Activated B cell treated with CpG ODN at 0.5 μM for 24 hours (primary cell): Measurements from ENCODE around the gene IL16. TPM values are rescaled to one million over a fixed set of nuclear protein-coding genes. Genes with fewer than 3 reads are reported as not detected.
A peak's percentile ranks its signal among the peaks of the same experiment; 100 is the strongest.

Experiments
- ATAC-seq: fragments of 200-7000 bp; cut with Tn5 transposase; one replicate; pipeline ENCODE4 v1.10.0; 2021; ENCODE audit warnings: low read depth, mild to moderate bottlenecking, moderate library complexity
- CTCF ChIA-PET: fragments of 350-600 bp; sonication (Branson Sonifier 250); formaldehyde crosslinking; loops from one replicate; lab custom pipeline; 2021; ENCODE audit warnings: antibody characterized with exemption; lab: Charles Lee
- POLR2A ChIA-PET: fragments of 350-600 bp; sonication (Branson Sonifier 250); formaldehyde crosslinking; loops from one replicate; lab custom pipeline; 2021; ENCODE audit warnings: antibody characterized with exemption; lab: Charles Lee
- DNase-seq: peaks from one replicate; pipeline ENCODE4 v3.0.0; 2022
- H3K27ac Mint-ChIP-seq: one replicate; pipeline ENCODE4 v1.8.0; 2020; ENCODE audit warnings: mixed read lengths
- H3K27me3 Mint-ChIP-seq: one replicate; pipeline ENCODE4 v1.8.0; 2021; ENCODE audit warnings: mixed read lengths
- H3K36me3 Mint-ChIP-seq: one replicate; pipeline ENCODE4 v1.8.0; 2021; ENCODE audit warnings: low read depth, mixed read lengths
- H3K4me1 Mint-ChIP-seq: one replicate; pipeline ENCODE4 v1.8.0; 2021; ENCODE audit warnings: mixed read lengths
- H3K4me3 Mint-ChIP-seq: one replicate; pipeline ENCODE4 v1.8.0; 2020; ENCODE audit warnings: mild to moderate bottlenecking, mixed read lengths
- H3K9me3 Mint-ChIP-seq: one replicate; pipeline ENCODE4 v1.8.0; 2020; ENCODE audit warnings: mixed read lengths
- CTCF ChIP-seq: fragments of 200-600 bp; IDR thresholded peaks from one replicate; pipeline ENCODE4 v1.8.0; 2022; ENCODE audit warnings: antibody characterized with exemption, mild to moderate bottlenecking
- intact Hi-C: fragments of 100-400 bp; cut with micrococcal nuclease; formaldehyde crosslinking; loops from one replicate; pipeline ENCODE4 v1.15.1; 2024
- total RNA-seq: library from RNA; stranded (reverse); gene quantifications from 2 replicates; pipeline ENCODE4 v1.2.3, GENCODE V29; 2022

Gene IL16
- total RNA-seq, 1 donor from 2014 or later, result 206 TPM

- POLR2A ChIA-PET, result no interaction called here
- Mint-ChIP-seq H3K9me3 (no peaks in the 10 kb centered on the region), H3K36me3 (no peaks in the 10 kb centered on the region), H3K27me3 (peaks cover 24% of the 10 kb centered on the region), H3K4me3 (no peak overlapping the region), H3K27ac (no peak overlapping the region), H3K4me1 (peaks cover 6% of the 10 kb centered on the region)
- intact Hi-C loops, result no loop called here
- DNase-seq (no peak), ATAC-seq (no peak)
- no peak for TF ChIP-seq CTCF
- CTCF ChIA-PET, result interaction anchor here (3.2 kb wide), 1 partner anchor 104 kb away, joined by 10 read pairs; no protein-coding TSS in a partner anchor
Measured at GRCh38 chr15:81161160-81161673, 35.5 kb upstream of the IL16 start.

- H3K27ac Mint-ChIP-seq, result no peak overlapping the region
- no peaks in the 10 kb centered on the region for H3K36me3 Mint-ChIP-seq
- no peak for DNase-seq
- no peak overlapping the region for H3K4me3 Mint-ChIP-seq
- no peak for ATAC-seq
- intact Hi-C loops, result no loop called here
- ChIA-PET POLR2A (no interaction called here), CTCF (interaction anchor here (3.2 kb wide), 1 partner anchor 104 kb away, joined by 10 read pairs; no protein-coding TSS in a partner anchor)
- no peak for TF ChIP-seq CTCF
- H3K9me3 Mint-ChIP-seq, result no peaks in the 10 kb centered on the region
- H3K27me3 Mint-ChIP-seq, result peaks cover 24% of the 10 kb centered on the region
- H3K4me1 Mint-ChIP-seq, result peaks cover 6% of the 10 kb centered on the region
Measured at GRCh38 chr15:81161851-81162250, 34.8 kb upstream of the IL16 start.

- no peak for TF ChIP-seq CTCF
- ChIA-PET POLR2A (no interaction called here), CTCF (no interaction called here)
- no peak overlapping the region for H3K4me3 Mint-ChIP-seq
- H3K27ac Mint-ChIP-seq, result no peak overlapping the region
- H3K4me1 Mint-ChIP-seq, result peaks cover 6% of the 10 kb centered on the region
- DNase-seq (no peak), ATAC-seq (no peak)
- intact Hi-C loops, result no loop called here
- peaks cover 29% of the 10 kb centered on the region for H3K27me3 Mint-ChIP-seq
- H3K36me3 Mint-ChIP-seq, result no peaks in the 10 kb centered on the region
- no peaks in the 10 kb centered on the region for H3K9me3 Mint-ChIP-seq
Measured at GRCh38 chr15:81163961-81164800, 32.5 kb upstream of the IL16 start.

- ChIA-PET CTCF (no interaction called here), POLR2A (no interaction called here)
- Mint-ChIP-seq H3K36me3 (no peaks in the 10 kb centered on the region), H3K4me1 (peaks cover 6% of the 10 kb centered on the region), H3K27me3 (peaks cover 29% of the 10 kb centered on the region), H3K9me3 (no peaks in the 10 kb centered on the region), H3K4me3 (no peak overlapping the region), H3K27ac (peak overlapping the region; percentile 47)
- no peak for TF ChIP-seq CTCF
- DNase-seq (no peak), ATAC-seq (no peak)
- intact Hi-C loops, result no loop called here
Measured at GRCh38 chr15:81165535-81165934, 31.1 kb upstream of the IL16 start.

GRCh38 chr15:81166636-81167305 lies 29.9 kb upstream of the IL16 start:
- intact Hi-C loops, result no loop called here
- no peak overlapping the region for H3K4me3 Mint-ChIP-seq
- DNase-seq (no peak), ATAC-seq (no peak)
- ChIA-PET POLR2A (no interaction called here), CTCF (no interaction called here)
- H3K36me3 Mint-ChIP-seq, result no peaks in the 10 kb centered on the region
- no peaks in the 10 kb centered on the region for H3K9me3 Mint-ChIP-seq
- no peak overlapping the region for H3K27ac Mint-ChIP-seq
- H3K27me3 Mint-ChIP-seq, result peaks cover 29% of the 10 kb centered on the region
- TF ChIP-seq CTCF, result no peak
- no peaks in the 10 kb centered on the region for H3K4me1 Mint-ChIP-seq
